Ovary (tissue), 9 donors: ENCODE data around the gene AK9. TPM values are rescaled to one million over a fixed set of nuclear protein-coding genes. Genes with fewer than 3 reads are reported as not detected.

Experiments used
- DNase-seq, 5 donors: peaks; one replicate each; pipeline ENCODE4 v3.0.0-alpha.2; 2019 to 2020
- H3K27ac ChIP-seq, 2 donors: fragments of 200-600 bp; one replicate each; pipeline versions ENCODE4 v1.5.1 to v1.8.0; 2019 to 2022
- H3K27me3 ChIP-seq: fragments of 200-600 bp; one replicate; pipeline ENCODE4 v1.8.0; 2022
- H3K36me3 ChIP-seq: fragments of 200-600 bp; sonication (generic); one replicate; pipeline ENCODE4 v1.5.1; 2019
- H3K4me1 ChIP-seq: one replicate; pipeline ENCODE4 v1.8.1; 2013; ENCODE audit warnings: mild to moderate bottlenecking, moderate library complexity; ENCODE audit not compliant: insufficient read depth
- H3K4me3 ChIP-seq: fragments of 200-600 bp; sonication (generic); one replicate; pipeline ENCODE4 v1.5.1; 2017
- H3K9me3 ChIP-seq, 2 donors: fragments of 200-600 bp in 1 of 2; sonication (generic) in 1 of 2; one replicate each; pipeline versions ENCODE4 v1.5.1 to v1.8.1; 2013 to 2019; ENCODE audit warnings: mild to moderate bottlenecking in 1 of 2, moderate library complexity in 1 of 2
- CTCF ChIP-seq, 3 donors: fragments of 450-650 bp in 2 of 3; fragments of 200-600 bp in 1 of 3; IDR thresholded peaks; one replicate each; pipeline versions ENCODE4 v1.5.1 to v1.8.0; 2016 to 2022; ENCODE audit warnings: antibody characterized with exemption in 3 of 3, mild to moderate bottlenecking in 1 of 3
- EP300 ChIP-seq: sonication (generic); formaldehyde crosslinking; IDR thresholded peaks from one replicate; pipeline ENCODE4 v1.6.1; 2017; ENCODE audit warnings: antibody characterized with exemption
- POLR2A ChIP-seq: fragments of 450-650 bp; IDR thresholded peaks from one replicate; pipeline ENCODE4 v1.6.1; 2017; ENCODE audit warnings: antibody characterized with exemption, mild to moderate bottlenecking, moderate library complexity
- WGBS, 3 donors: extraction: QIAGEN DNeasy Blood & Tissue Kit in 1 of 3; methylation state at CpG; one replicate each; pipeline versions ENCODE4 v1.1.5 to v1.1.7; 2013 to 2017; 5-methylcytosine and 5-hydroxymethylcytosine counted together
- intact Hi-C, 4 donors: fragments of 100-400 bp; cut with DNase I; formaldehyde crosslinking; loops; one replicate each; pipeline versions ENCODE4 v1.11.0 to v1.15.1; 2022 to 2023
- polyA plus RNA-seq, 2 donors: library from polyadenylated mRNA; stranded (reverse); fragments of 200-250 nt in 1 of 2; fragments of 350-450 nt in 1 of 2; fragmentation: Illumina TruSeq in 1 of 2; extraction: RNeasy Lipid Tissue Mini Kit (QIAGEN cat#74804) in 1 of 2; gene quantifications; one replicate each; pipeline ENCODE4 v1.2.3, GENCODE V29; 2013 to 2014
- total RNA-seq, 7 donors: library from RNA; depleted of rRNA in 2 of 7; stranded (reverse); fragments of >200 nt in 2 of 7; fragmentation: NEBNext Ultra II Directional in 3 of 7; extraction: Animal tissue kit (Norgen Biotek cat#: 25700) in 3 of 7; gene quantifications; one replicate each; pipeline versions ENCODE4 v1.1.0 to v1.2.4, GENCODE V29; 2016 to 2023
- donor health status: DM: no; HTN: no; CAD: no; lungs with moderate emphysema.
- donor health status: DM: no; HTN: no; CAD: no.
- donor health status: Bipolar disorder and iron deficiency.
- donor health status: DM: yes; HTN: yes; CAD: no.
- donor health status: DM: no; HTN: no; CAD: no.
- donor health status: DM: yes; HTN: yes; CAD: no.

AK9 gene
- total and polyA plus RNA-seq, 9 donors, result 2.9 to 17.5 (median 9.2) TPM

- intact Hi-C loops, result no loop called here
- H3K27ac ChIP-seq, result no peak overlapping the region
- H3K9me3 ChIP-seq, result no peaks in the 10 kb centered on the region
- H3K27me3 ChIP-seq, result no peaks in the 10 kb centered on the region
- H3K36me3 ChIP-seq, result no peaks in the 10 kb centered on the region
- H3K4me1 ChIP-seq, result no peaks in the 10 kb centered on the region
- no peak overlapping the region for H3K4me3 ChIP-seq
- WGBS, 3 donors, result 49 to 78% (median 64%) methylated on average over 2 of the region's 2 CpGs
- no peak for TF ChIP-seq POLR2A
- TF ChIP-seq EP300, result no peak
- TF ChIP-seq CTCF (IDR thresholded peaks at IDR 0.05), result no peak
- DNase-seq, result no peak
Observed at GRCh38 chr6:109610590-109610989, 80.4 kb downstream of the AK9 start.

GRCh38 chr6:109609737-109610136, 81.3 kb downstream of the AK9 start:
- TF ChIP-seq EP300 (no peak), CTCF (IDR thresholded peaks at IDR 0.05) (no peak), POLR2A (no peak)
- H3K4me3 ChIP-seq, result no peak overlapping the region
- no peaks in the 10 kb centered on the region for H3K4me1 ChIP-seq
- no peaks in the 10 kb centered on the region for H3K27me3 ChIP-seq
- no peak overlapping the region for H3K27ac ChIP-seq
- no peak for DNase-seq
- H3K9me3 ChIP-seq, result no peaks in the 10 kb centered on the region
- WGBS, 3 donors, result 81 to 95% (median 87%) methylated on average over 1 of the region's 1 CpG
- no peaks in the 10 kb centered on the region for H3K36me3 ChIP-seq
- intact Hi-C loops, result no loop called here

- no peak for DNase-seq
- intact Hi-C loops, result no loop called here
- no peaks in the 10 kb centered on the region for H3K9me3 ChIP-seq
- WGBS, 3 donors, result 92 to 95% (median 92%) methylated on average over 2 of the region's 2 CpGs
- no peak overlapping the region for H3K4me3 ChIP-seq
- H3K27ac ChIP-seq, result no peak overlapping the region
- H3K4me1 ChIP-seq, result no peaks in the 10 kb centered on the region
- TF ChIP-seq EP300 (no peak), POLR2A (no peak), CTCF (IDR thresholded peaks at IDR 0.05) (no peak)
- H3K36me3 ChIP-seq, result no peaks in the 10 kb centered on the region
- H3K27me3 ChIP-seq, result no peaks in the 10 kb centered on the region
Observed at GRCh38 chr6:109606359-109606758, 84.6 kb downstream of the AK9 start.

- H3K27ac ChIP-seq, result no peak overlapping the region
- TF ChIP-seq EP300, result no peak
- TF ChIP-seq CTCF (IDR thresholded peaks at IDR 0.05), result no peak
- no peak for TF ChIP-seq POLR2A
- H3K4me3 ChIP-seq, result no peak overlapping the region
- no peak for DNase-seq
- no peaks in the 10 kb centered on the region for H3K4me1 ChIP-seq
- no peaks in the 10 kb centered on the region for H3K9me3 ChIP-seq
- WGBS, 3 donors, result 29 to 36% (median 32%) methylated on average over 2 of the region's 2 CpGs
- intact Hi-C loops, result no loop called here
- no peaks in the 10 kb centered on the region for H3K36me3 ChIP-seq
- H3K27me3 ChIP-seq, result no peaks in the 10 kb centered on the region
Observed at GRCh38 chr6:109595998-109596397, 95.0 kb downstream of the AK9 start.

GRCh38 chr6:109580519-109580918, 110.5 kb downstream of the AK9 start:
- DNase-seq, result no peak
- TF ChIP-seq EP300 (no peak), POLR2A (no peak), CTCF (IDR thresholded peaks at IDR 0.05) (no peak)
- no peak overlapping the region for H3K27ac ChIP-seq
- intact Hi-C loops, result no loop called here
- no peaks in the 10 kb centered on the region for H3K27me3 ChIP-seq
- H3K9me3 ChIP-seq, result no peaks in the 10 kb centered on the region
- no peak overlapping the region for H3K4me3 ChIP-seq
- no peaks in the 10 kb centered on the region for H3K4me1 ChIP-seq
- no peaks in the 10 kb centered on the region for H3K36me3 ChIP-seq
- 69 to 74% (median 71%) methylated on average over 8 of the region's 8 CpGs for WGBS, 3 donors
